GM21825 (cell line): Measurements from ENCODE around the gene ZNF808.
"Not testable (repeated sequence)": the region's sequence is repeated elsewhere in the genome, so short reads cannot be mapped to it uniquely, and the experiment has no call there.

Experiments used
- ATAC-seq: cut with Tn5 transposase; IDR thresholded peaks from one replicate; pipeline ENCODE4 v1.9.1; 2021; ENCODE audit warnings: mild to moderate bottlenecking, moderate library complexity; ENCODE audit not compliant: unreplicated experiment

ZNF808 gene

DNA sequence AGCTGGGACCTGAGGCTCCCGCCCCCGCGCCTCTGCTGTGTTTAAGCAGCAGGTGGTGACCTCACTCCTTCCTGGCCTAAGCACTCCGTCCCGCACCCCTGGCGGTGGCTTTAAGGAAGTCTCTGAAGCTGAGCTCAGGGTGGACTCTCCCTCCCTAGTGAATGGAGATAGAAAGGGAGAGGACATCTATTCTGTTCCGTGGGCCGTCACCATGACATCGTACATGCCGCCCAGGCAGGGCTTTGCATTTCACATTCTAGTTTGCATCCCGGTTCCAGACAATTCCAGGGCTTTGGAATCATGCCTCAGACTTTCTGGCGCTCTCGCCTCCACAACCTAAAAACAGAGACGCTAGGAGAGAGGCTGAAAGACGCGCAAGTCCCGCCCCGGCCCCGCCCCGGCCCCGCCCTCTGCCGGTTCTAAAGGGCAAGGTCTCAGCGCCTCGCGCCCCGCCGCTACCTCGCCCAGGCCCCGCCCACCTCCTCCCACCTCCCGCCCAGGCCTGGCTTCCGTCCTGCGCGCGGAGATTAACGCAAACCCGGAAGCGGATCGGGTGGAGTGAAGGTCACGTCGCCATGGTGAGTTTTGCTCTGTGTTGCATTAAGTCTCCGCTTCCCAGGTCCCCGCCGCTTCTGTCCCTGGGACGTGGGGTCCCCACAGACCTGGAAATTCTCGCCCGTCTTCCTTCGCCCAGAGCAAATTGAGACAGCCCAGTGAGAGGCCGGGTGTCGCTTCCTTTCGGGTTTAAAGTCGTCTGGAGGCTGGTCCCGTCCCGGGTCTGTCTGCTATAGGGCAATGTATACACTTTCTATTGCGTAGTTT is at the start of gene ZNF808:
TSS of gene ZNF808 (plus strand) at position 535 of the 822 bp plus-strand sequence. CDS start 15,617 bp downstream, outside the sequence.
- ATAC-seq, result peak; percentile 83

DNA sequence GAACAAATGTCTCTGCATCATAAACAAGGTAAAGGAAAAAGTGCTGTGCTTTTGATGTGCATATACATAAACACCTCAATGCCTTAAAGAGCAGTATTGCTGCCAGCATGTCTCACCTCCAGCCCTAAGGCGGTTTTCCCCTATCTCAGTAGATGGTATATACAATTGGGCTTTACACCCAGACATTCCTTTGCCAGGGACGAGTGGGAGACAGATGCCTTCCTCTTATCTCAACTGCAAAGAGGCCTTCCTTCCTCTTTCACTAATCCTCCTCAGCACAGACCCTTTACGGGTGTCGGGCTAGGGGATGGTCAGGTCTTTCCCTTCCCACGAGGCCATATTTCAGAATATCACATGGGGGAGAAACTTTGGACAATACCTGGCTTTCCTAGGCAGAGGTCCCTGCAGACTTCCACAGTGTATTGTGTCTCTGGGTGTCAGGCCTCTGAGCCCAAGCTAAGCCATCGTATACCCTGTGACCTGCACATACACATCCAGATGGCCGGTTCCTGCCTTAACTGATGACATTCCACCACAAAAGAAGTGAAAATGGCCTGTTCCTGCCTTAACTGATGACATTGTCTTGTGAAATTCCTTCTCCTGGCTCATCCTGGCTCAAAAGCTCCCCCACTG is 43.2 kb upstream of the ZNF808 start:
- not testable (repeated sequence) for ATAC-seq

GRCh38 chr19:52485064-52485463 is 42.4 kb upstream of the ZNF808 start:
- not testable (repeated sequence) for ATAC-seq

- not testable (repeated sequence) for ATAC-seq
Measured at GRCh38 chr19:52485561-52486240, 41.8 kb upstream of the ZNF808 start.

DNA sequence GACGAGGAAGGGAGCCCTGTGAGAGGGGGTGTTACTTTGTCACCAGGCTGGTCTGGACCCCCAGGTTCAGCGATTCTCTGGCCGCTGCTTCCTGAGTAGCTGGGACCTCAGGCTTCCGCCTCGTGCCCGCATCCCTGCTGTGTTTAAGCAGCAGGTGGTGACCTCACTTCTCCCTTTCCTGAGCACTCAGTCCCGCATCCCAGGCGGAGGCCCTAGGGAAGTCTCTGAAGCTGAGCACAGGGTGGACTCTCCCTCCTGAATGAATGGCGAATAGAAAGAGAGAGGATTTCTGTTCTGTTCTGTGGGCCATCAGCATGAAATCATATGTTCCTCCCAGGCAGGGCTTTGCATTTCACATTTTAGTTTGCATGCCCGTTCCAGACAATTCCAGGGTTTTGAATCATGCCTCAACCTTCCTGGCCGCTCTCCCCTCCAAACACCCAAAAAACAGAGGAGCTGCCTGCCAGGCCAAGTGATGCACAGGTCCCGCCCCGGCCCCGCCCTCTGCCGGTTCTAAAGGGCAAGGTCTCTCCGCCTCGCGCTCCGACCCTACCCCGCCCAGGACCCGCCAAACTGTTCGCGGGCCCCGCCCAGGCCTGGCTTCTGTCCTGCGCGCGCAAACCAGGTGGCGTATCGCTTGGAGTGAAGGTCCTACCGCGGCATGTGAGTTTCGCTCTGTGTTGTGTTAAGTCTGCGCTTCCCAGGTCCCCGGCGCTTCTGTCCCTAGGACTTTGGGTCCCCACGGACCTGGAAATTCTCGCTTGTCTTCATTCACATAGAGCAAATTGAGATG is 35.1 kb upstream of the ZNF808 start:
- ATAC-seq, result no peak

- no peak for ATAC-seq
Measured at GRCh38 chr19:52492994-52493470, 34.4 kb upstream of the ZNF808 start.

DNA sequence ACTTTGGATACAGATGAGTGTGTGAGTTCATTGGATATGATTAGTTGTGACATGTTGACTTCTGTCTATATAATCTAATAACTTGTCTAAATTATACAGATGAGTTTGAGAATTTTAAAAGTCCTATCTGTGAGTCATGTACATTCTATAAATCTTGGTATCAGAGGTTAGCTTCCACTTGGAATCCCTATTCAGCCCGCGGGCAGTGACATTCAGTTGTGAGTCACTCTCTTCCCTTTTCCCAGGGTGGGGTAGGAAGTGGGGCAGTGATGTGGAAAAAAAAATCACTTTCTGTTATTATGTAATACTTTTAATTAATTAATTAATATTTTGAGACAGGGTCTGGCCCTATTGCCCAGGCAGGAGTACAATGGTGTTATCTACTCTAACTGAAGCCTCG is 33.0 kb upstream of the ZNF808 start:
- no peak for ATAC-seq

DNA sequence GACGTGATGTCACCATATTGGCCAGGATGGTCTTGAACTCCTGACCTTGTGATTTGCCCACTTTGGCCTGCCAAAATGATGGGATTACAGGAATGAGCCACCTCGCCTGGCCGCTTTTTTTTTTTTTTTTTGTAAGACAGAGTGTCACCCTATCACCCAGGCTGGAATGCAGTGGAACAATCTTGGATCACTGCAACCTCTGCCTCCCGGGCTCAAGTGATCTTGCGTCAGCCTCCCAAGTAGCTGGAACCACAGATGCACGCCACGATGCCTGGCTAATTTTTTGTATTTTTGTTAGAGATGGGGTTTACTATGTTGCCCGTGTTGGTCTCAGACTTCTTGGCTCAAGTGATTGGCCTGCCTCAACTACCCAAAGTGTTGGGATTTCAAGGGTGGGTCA is 28.9 kb upstream of the ZNF808 start:
- no peak for ATAC-seq

GRCh38 chr19:52500474-52500873 is 27.0 kb upstream of the ZNF808 start:
- not testable (repeated sequence) for ATAC-seq

DNA sequence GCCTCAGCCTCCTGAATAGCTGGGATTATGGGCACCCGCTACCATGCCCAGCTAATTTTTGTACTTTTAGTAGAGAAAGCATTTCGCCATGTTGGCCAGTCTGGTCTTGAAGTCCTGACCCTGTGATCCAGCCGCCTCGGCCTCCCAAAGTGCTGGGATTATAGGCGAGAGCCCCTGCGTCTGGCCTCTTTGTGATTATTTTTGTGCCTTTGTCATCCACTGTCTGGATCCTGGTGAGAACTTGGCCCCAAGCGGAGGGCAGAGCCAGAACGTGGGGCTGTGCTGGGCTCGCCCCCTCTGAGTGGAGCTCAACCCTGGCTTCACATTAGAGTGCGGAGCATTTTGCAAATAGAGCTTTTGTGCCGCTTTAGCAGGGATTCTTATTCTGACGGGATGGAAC is 26.5 kb upstream of the ZNF808 start:
- not testable (repeated sequence) for ATAC-seq

DNA sequence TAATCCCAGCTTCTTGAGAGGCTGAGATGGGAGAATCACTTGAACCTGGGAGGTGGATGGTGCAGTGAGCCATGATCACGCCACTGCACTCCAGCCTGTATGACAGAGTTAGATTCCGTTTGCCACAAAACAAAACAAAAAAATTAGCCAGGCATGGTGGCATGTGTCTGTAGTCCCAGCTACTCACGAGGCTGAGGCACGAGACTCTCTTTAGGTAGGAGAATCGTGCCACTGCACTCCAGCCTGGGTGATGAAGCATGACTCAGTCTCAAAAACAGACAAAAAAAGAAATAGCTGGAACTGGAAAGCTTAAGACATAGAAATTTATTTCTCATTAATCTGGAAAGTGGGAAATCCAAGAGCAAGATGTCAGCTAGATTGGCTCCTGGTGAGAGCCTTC is 20.2 kb upstream of the ZNF808 start:
- no peak for ATAC-seq

DNA sequence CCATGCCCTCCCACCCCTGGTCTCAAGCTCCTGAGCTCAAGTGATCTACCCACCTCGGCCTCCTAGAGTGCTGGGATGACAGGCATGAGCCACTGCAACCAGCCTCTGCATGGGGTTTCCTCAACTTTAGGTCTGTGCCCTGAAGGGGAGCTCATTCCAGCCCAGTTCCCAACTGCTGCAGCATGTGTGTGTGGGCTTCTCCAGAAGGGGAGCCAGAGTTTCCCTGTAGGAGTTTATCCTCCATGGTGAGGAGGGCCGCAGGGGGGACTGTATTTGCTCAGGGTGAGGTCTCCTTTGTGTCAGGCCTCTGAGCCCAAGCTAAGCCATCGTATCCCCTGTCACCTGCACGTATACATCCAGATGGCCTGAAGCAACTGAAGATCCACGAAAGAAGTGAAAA is 11.3 kb upstream of the ZNF808 start:
- ATAC-seq, result no peak

- no peak for ATAC-seq
Measured at GRCh38 chr19:52518646-52519045, 8.8 kb upstream of the ZNF808 start.

GRCh38 chr19:52519175-52519574 is 8.3 kb upstream of the ZNF808 start:
- not testable (repeated sequence) for ATAC-seq

DNA sequence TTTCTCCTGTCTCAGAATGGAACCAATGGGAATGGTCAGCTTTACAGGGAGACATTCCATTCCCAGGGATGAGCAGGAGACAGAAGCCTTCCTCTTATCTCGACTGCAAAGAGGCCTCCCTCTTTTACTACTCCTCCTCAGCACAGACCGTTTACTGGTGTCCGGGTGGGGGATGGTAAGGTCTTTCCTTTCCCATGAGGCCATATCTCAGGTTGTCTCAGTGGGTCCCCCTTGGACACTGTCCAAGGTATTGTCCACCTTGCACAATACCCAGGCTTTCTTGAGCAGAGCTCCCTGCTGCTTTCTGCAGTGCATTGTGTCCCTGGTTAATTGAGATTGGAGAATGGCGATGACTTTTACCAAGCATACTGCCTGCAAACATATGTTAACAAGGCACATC is 7.5 kb upstream of the ZNF808 start:
- no peak for ATAC-seq

GRCh38 chr19:52522551-52522950 is 4.9 kb upstream of the ZNF808 start:
- no peak for ATAC-seq

GRCh38 chr19:52524086-52524485 is 3.4 kb upstream of the ZNF808 start:
- ATAC-seq, result no peak

GRCh38 chr19:52527956-52528351 is 486 bp downstream of the ZNF808 start:
- ATAC-seq, result peak; percentile 5

DNA sequence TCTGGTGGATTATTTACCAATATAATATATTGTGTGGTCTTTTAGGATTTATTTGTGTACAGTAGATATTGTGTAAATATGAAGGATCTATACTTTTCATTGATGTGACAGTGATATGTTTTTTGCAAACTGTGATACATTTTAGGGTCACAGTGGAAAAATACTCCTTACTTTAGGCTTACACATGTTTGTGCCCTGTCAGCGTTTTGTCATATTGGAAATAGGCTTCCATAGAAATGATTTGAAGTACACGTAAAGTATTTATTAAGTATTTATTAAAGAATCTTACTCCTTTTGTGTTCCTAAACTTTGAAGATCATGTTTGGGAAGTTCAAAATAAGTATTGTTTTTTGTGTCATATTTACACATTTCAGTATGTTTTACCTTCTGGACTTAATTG is 5.0 kb downstream of the ZNF808 start:
- no peak for ATAC-seq

- ATAC-seq, result no peak
Measured at GRCh38 chr19:52533901-52534300, 6.4 kb downstream of the ZNF808 start.

GRCh38 chr19:52535385-52535770 is 7.9 kb downstream of the ZNF808 start:
- not testable (repeated sequence) for ATAC-seq
